GM12873 (cell line): ENCODE measurements around the gene R3HDM4.

Source experiments
- CTCF ChIP-seq: IDR thresholded peaks from 2 replicates; pipeline ENCODE4 v1.5.1; 2012; ENCODE audit warnings: low read depth, mild to moderate bottlenecking, moderate library complexity, low read length, control low read depth; ENCODE audit not compliant: insufficient read depth; ENCODE audit errors: missing control alignments

Gene R3HDM4

GRCh38 chr19:871446-872265, 41.4 kb downstream of the R3HDM4 start:
- TF ChIP-seq CTCF, result no peak

GRCh38 chr19:870963-871401, 42.0 kb downstream of the R3HDM4 start:
- no peak for TF ChIP-seq CTCF

- no peak for TF ChIP-seq CTCF
These were observed 42.7 kb downstream of the R3HDM4 start for GRCh38 chr19:870314-870713.

GRCh38 chr19:869245-870177, 43.5 kb downstream of the R3HDM4 start:
- TF ChIP-seq CTCF, result no peak

GRCh38 chr19:868458-869244, 44.4 kb downstream of the R3HDM4 start:
- no peak for TF ChIP-seq CTCF

GRCh38 chr19:867855-868457, 45.1 kb downstream of the R3HDM4 start:
- TF ChIP-seq CTCF, result no peak
